IPS-18c (cell line): ENCODE results near the gene USP16.
A peak's percentile ranks its signal among the peaks of the same experiment; 100 is the strongest.
"Not testable (repeated sequence)": the region's sequence is repeated elsewhere in the genome, so short reads cannot be mapped to it uniquely, and the experiment has no call there.

Experiments
- H3K4me3 ChIP-seq: 2 replicates; pipeline ENCODE4 v1.7.0; 2013; ENCODE audit warnings: low read depth, mild to moderate bottlenecking, low read length, moderate library complexity; ENCODE audit not compliant: insufficient read depth
- H3K9me3 ChIP-seq: one replicate; pipeline ENCODE4 v1.6.1; 2013; ENCODE audit warnings: mild to moderate bottlenecking, low read length, moderate library complexity; ENCODE audit not compliant: control insufficient read depth, insufficient read depth

USP16 gene

DNA sequence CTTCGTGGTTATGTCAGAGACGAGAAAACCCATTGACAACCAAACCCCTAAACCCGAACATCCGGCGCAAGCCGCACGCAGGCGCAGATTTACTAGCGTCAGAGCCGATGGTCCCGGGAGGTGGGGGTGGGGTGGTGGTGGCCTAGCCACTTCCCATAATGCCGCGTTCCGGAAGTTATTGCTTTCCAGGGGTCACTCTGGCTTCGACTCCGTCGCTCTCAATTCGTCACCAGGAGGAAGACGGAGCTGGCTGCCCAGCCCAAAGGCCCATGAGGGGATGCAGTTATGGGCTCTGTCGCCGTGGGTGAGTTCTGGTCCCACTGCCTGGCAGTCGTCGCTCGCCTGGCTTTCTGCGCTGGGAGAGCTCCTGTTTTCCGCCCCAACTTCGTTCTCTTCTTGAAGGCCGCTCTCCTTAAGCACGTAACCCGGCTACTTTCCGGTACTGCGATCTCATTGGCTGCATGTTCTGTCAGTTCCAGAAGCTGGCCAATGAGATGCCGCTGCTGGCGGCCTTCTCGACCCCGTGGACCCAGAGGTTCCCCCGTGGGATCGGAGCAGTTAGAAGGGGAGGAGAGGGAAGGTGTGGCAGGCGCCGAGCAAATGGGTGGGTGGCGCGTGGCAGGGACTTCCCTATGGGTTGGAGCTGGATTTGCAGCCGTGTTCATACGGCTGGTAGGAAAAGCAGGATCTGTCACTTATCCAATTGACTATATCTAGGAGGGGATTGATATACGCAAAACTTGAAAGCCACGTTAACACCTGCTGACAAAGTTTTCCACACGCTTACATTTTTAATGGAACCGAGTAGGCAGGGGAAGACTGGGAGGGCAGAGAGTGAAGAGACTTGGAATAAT is at the start of gene USP16:
USP16 (plus strand) TSS at position 195 of the 854 bp plus-strand sequence. CDS start 3,246 bp downstream, outside the sequence.
- H3K4me3 ChIP-seq: peak within 1 kb of the TSS; percentile 80
- H3K9me3 ChIP-seq: no peaks in the 10 kb centered on the region

DNA sequence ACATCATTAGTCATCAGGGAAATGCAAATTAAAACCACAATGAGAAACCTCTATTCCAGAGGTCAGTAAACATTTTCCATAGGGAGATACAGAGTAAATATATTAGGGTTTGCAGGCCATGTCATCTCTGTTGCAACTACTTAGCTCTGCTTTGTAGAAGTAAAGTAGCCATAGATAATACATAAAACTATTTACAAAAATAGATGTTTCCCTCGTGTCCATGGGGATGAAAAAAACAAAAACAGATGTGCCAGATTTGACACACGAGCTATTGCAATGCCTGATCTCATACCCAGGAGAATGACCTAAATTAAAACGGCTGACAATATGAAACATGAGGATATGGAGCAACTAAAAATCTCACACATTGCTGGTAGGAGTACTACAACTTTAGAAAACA is 49.1 kb upstream of the USP16 start:
- no peak overlapping the region for H3K4me3 ChIP-seq
- H3K9me3 ChIP-seq: no peaks in the 10 kb centered on the region

DNA sequence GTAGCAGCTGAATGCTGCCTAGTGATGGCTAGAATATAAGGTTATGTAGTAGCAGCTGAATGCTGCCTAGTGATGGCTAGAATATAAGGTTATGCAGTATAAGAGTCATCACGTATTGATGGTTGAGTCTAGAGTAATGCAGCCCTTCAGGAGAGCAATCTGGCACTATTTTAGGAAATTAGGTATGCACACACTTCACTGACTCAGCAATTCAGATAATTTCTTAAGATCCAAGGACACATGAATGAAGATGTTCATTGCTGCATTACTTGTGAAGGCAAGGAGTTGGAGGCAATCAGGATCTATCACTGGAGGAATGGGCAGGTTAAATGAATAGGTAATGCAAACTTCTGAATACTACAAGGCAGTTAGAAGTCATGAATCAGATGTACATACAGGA is 45.4 kb upstream of the USP16 start:
- no peak overlapping the region for H3K4me3 ChIP-seq

DNA sequence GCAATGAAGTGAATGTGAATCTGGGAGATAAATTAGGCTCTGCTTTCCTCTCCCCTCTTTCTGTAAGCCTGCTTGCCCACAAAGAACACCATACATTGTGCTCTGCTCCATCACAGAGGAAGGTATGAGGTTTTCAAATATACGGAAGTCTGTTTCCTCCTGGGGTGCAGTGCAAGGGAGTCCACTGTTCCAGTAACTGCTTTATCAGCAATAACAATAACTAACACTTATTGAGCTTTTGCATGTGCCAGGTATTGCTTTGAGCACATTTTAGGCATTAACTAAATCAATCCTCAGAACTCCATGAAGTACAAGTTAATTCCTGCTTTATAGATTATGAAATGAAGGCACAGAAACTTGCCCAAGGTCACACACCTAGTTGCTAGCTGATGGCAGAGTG is 41.8 kb upstream of the USP16 start:
- Histone ChIP-seq H3K4me3 (no peak overlapping the region), H3K9me3 (no peaks in the 10 kb centered on the region)

More for the DNA sequence above, 45.4 kb upstream of the USP16 start:
- no peaks in the 10 kb centered on the region for H3K9me3 ChIP-seq

DNA sequence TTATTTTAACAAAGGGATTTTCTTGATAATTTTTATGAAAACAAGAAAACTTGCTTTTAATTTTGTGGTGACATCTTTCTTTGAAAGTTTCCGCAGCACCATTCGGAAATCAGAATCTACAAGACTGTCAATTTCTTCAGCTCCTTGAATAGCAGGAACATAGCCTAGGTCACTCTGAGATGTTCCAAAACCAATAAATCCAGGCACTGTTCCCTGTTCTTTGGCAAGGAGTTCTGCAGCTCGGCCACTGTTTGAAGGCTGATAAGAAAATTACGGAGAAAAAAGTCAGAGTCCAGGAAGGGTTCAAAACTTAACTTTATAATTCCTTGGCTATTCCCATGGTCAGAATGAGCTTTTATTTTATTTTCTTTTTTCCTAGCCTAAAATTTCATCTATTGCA is 37.8 kb upstream of the USP16 start:
- Histone ChIP-seq H3K4me3 (no peak overlapping the region), H3K9me3 (no peaks in the 10 kb centered on the region)

DNA sequence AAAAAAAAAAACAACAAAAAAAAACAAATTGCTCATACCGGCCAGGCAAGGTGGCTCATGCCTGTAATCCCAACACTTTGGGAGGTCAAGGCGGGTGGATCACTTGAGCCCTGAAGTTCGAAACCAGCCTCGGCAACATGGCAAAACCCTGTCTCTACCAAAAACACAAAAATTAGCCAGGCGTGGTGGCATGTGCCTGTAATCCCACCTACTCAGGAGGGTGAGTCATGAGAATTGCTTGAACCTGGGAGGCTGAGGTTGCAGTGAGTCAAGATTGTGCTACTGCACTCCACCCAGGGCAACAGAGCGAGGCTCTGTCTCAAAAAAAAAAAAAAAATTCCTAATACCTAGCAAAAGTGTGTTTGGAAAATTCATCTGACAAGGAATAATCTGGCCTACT is 36.3 kb upstream of the USP16 start:
- H3K4me3 ChIP-seq, H3K9me3 ChIP-seq: not testable (repeated sequence)

DNA sequence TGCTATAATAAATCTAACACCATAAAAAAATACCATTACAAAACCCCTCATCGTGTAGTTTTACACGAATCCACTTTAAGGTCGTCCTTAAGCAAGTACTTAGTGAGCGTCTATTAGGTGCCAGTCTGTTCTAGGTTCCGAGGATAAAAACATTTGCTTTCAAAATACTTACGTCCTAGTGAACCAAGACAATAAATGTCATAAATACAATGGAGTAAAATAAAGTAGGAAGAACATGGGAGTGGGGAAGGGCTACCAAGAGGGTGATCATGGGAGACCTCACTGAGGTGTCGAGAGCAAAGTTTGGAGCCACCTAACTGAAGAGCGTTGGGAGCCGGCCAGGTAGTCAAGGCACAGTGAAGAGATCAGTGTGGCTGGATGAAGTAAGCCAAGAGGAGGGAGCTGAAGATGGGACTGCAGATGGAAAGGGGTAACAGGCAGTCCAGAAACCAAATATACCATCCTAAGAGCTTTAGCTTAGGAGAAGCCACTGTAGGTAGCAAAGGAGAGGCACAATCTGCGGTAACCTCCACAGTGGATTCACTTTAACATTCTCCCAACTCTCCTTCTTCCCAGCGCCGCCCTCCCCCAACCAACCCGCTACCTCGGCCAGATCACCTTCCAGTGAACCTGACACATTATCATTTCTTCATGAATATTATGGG is 32.5 kb upstream of the USP16 start:
- H3K9me3 ChIP-seq: no peaks in the 10 kb centered on the region
- peak overlapping the region; percentile 82 for H3K4me3 ChIP-seq

DNA sequence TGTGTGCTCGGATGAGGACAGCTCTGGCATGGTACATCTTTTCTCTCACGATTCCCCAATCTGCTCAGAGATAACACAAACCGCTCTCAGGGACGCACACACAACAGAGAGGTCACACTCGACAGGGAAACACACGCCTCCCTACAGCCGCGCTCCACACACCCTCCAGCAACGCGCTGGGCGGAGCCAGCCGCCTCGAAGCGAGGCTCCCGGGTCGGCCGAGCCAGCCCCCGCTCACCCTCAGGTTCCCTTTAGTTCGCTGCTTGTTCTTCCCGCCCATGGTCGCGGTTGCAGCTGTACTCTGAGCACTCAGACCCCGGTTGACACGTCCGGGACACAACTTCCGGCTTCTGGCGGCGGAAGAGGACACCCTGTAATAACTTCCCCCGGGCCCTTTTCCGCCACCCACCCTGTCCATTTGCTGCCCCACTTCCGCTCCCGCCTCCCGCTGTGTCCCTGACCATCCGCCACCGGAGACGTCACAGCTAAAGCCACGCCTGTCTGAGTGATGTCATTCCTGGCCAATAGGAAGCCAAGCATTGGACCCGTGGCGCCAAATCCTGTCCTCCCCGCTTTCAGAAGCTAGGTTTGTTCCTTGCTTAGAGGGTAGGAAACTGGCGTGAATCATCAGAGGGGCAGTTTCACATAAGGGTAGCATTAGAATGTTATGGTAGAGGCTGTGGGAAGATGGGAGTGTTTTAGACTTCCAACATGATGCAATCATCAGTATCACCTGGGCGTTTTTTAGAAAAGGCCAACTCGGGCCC is 31.8 kb upstream of the USP16 start, which contains the start of gene LTN1:
LTN1 (minus strand) TSS at position 352 of the 767 bp plus-strand sequence; CDS start at position 280, 72 bp downstream.
- Histone ChIP-seq H3K9me3 (no peaks in the 10 kb centered on the region), H3K4me3 (peak within 1 kb of the TSS; percentile 82)

DNA sequence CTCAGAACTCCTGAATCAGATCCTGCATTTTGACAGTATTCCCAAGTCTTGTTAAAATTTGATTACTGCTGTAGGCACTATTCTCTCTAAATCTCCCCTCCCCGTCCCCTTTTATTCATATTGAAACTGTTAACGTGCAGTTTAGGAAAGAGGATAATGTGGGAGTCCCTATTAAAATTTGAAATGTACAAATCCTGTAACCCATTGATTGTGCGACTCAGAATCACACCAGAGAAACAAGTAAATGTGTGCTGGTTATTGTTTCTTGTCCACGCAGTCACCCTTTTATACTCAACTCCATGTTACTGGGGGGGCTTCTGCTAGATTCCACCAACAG is 31.2 kb upstream of the USP16 start:
- peak overlapping the region; percentile 41; the same call in 1 of the 2 replicates for H3K4me3 ChIP-seq
- H3K9me3 ChIP-seq: no peaks in the 10 kb centered on the region

DNA sequence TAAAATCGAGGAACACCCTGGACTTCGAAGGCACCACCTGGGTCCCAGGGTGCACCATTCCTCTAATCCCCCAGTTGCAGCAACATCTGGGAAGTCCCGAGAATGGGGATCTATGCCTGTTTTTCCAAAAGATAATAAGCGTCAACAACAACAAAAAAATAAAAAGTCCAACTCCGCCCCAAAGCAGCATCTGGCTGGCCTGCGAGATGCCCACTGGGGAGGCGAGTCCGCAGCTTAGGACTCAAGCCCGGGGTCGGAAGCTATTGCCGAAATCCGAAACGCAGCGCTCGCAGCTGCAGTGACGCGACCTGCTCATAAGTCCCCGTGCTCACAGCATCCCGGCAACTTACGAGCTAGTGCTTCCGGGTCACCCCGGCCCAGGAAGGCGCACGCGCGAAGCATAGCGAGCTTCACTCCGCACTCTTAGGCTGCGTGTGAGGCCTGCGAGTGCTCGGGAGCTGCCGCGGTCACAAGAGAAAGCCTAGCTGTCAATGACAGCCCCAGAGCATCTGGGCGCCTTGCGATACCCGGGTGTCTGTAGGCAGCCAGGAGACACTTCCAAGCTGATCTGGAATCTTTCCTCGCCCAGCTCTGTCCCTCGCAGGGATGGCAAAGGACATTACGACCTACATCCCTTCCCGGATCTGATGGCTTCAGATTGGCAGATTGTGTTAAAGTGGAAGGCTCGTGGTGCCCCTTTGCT is 21.9 kb upstream of the USP16 start:
- no peaks in the 10 kb centered on the region for H3K9me3 ChIP-seq
- H3K4me3 ChIP-seq: peak overlapping the region; percentile 96

DNA sequence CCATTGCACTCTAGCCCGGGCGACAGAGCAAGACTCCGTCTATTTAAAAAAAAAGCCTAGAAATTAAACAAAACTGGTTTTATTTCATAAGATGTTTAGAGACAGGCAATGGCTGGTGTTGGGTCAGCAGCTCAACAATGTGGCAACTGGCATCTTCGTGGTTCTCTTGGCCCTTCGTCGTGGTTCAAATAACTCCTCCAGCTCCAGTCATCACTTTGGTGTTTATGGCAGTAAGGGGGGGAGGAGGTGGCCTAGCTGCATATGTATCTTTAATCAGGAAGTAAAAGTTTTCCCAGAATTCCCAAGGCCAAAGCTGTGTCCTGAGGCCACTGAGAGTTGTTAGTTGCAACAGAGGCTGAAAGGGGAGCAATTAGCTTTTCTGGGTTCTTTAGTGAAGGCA is 18.8 kb upstream of the USP16 start:
- Histone ChIP-seq H3K9me3 (no peaks in the 10 kb centered on the region), H3K4me3 (no peak overlapping the region)

DNA sequence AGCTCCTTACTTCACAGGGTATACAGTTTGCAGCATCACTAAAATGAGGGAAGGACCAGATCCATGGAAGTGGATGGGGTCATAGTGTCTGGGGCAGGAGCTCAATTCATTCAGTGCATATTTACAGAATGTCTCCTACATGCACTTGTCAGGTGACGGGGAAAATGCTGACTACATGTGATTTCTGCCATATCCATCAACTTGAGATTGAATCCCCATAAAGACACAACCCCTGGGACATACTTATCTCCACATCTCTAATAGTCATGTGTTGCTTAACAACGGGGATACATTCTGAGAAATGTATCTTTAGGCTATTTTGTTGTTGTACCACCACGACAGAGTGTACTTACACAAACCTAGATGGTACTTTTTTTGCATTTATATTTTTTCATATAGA is 17.3 kb upstream of the USP16 start:
- Histone ChIP-seq H3K4me3 (no peak overlapping the region), H3K9me3 (no peaks in the 10 kb centered on the region)

DNA sequence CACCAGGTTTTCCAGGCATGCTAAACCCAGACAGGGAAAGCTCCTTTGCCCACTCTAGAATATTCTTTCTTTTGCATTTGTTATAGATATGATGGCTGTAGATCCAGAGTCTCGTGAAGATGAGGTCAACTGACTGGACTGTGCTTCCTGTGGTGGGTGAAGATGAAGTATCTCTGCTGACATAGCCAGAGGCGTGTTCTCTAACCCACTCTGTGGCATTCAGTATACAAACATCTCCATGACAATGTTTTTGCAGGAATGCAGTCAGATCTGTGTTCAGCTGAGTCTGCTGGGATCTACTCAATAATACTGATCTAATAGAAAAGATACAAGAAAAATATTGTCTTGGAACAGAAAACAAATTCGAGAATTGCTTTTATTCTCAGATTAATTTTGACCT is 16.7 kb upstream of the USP16 start:
- Histone ChIP-seq H3K4me3 (no peak overlapping the region), H3K9me3 (no peaks in the 10 kb centered on the region)

DNA sequence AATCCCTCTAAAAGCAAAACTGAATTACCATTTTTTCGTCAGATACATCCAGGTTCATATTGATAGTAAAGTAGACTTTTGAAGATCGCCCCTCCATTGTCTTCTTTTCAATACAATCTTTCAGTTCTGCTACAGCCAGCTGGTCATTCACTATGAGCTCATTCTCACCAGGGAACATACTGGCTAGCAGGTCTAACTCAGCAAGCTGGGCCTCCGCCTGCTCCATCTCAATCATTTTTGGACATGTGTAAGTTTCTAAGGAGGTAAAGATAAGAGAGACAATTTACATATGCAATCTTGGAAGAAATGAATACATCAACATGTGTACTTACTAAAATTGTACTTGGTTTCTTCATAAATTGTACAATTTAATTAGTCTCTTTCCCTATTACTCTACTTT is 16.1 kb upstream of the USP16 start:
- Histone ChIP-seq H3K9me3 (no peaks in the 10 kb centered on the region), H3K4me3 (no peak overlapping the region)

DNA sequence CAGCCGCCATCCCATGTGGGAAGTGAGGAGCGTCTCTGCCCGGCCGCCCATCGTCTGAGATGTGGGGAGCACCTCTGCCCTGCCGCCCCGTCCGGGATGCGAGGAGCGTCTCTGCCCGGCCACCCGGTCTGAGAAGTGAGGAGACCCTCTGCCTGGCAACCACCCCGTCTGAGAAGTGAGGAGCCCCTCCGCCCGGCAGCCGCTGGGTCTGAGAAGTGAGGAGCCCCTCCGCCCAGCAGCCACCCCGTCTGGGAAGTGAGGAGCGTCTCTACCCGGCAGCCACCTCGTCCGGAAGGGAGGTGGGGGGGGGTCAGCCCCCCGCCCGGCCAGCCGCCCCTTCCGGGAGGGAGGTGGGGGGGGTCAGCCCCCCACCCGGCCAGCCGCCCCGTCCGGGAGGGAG is 13.2 kb upstream of the USP16 start:
- not testable (repeated sequence) for H3K9me3 ChIP-seq, H3K4me3 ChIP-seq

DNA sequence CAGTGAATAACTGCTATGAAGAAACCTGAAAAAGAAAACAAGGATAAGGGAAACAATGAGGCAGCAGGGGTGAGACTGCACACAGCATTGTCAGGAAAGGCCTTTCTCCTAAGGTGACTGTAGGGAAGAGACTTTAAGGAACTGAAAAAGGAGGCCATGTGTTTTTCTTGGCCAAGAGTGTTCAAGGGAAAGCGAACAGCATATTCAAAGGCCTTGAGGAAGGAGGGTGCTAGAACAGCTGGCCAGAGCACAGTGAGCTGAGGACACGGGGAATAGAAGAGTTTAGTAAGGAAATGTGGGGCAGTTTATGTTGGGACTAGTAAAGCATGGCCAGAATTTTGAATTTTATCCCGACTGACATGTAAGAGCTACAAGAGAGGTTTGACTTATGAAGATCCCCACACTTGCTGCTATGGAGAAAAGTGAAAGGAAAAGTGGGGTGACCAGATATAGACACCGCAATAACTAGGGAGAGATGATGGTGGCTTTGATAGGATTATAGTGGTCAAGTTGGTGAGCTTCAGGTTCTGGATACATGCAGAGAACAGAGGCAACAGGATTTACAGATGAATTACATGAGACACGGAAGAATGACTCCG is 6.7 kb upstream of the USP16 start:
- H3K4me3 ChIP-seq: peak overlapping the region; percentile 81; the same call in 1 of the 2 replicates
- no peaks in the 10 kb centered on the region for H3K9me3 ChIP-seq

DNA sequence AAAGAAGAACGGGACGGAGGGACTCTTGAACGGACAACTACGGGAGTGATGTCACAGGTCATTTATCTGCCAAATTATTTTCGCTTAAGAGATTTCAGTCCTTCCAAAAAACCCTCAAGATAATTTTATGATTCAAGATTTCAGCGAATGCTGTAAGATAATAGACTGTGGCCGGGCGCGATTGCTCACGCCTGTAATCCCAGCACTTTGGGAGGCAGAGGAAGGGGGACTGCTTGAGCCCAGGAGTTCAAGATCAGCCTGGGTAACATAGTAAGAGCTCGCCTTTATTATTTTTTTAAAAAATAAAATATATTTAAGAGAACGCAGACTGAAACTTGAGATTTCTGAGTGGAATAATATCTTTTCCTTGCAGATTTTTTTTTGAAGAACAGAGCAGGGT is 5.9 kb upstream of the USP16 start:
- no peaks in the 10 kb centered on the region for H3K9me3 ChIP-seq
- H3K4me3 ChIP-seq: peak overlapping the region; percentile 81
